H1 (cell line): ENCODE results near the gene MTIF2.

Source experiments
- CREB1 ChIP-seq: IDR thresholded peaks from 2 replicates; pipeline ENCODE4 v1.6.1; 2012; ENCODE audit warnings: inconsistent platforms
- EP300 ChIP-seq, 2 experiments: IDR thresholded peaks; 1 replicate in 1 of 2; 2 replicates in 1 of 2; pipeline ENCODE4 v1.6.1; 2011 to 2012; ENCODE audit warnings: low read depth in 2 of 2, low read length in 2 of 2, mild to moderate bottlenecking in 2 of 2, borderline replicate concordance in 1 of 2, inconsistent platforms in 1 of 2, moderate library complexity in 1 of 2
- EZH2 ChIP-seq: fragments of 200-600 bp; sonication (generic); IDR thresholded peaks from 2 replicates; pipeline ENCODE4 v1.7.1; 2012; ENCODE audit warnings: low read depth, mild to moderate bottlenecking, moderate library complexity, low read length, inconsistent platforms; ENCODE audit not compliant: severe bottlenecking
- JUN ChIP-seq: IDR thresholded peaks from 2 replicates; pipeline ENCODE4 v1.6.1; 2011; ENCODE audit warnings: low read depth, mild to moderate bottlenecking, improper control_type of control experiment, low read length
- MAFK ChIP-seq: IDR thresholded peaks from 2 replicates; pipeline ENCODE4 v1.6.1; 2012; ENCODE audit warnings: low read depth, mild to moderate bottlenecking, improper control_type of control experiment, low read length
- POLR2AphosphoS5 ChIP-seq: IDR thresholded peaks from 2 replicates; pipeline ENCODE4 v1.6.1; 2011; ENCODE audit warnings: low read depth, low read length
- RXRA ChIP-seq: IDR thresholded peaks from 2 replicates; pipeline ENCODE4 v1.6.1; 2011; ENCODE audit warnings: low read depth, mild to moderate bottlenecking, low read length, moderate library complexity; ENCODE audit not compliant: insufficient read depth
- TAF1 ChIP-seq: IDR thresholded peaks from 2 replicates; pipeline ENCODE4 v1.6.1; 2011; ENCODE audit warnings: mild to moderate bottlenecking, low read depth, low read length
- ZNF274 ChIP-seq: IDR thresholded peaks from 2 replicates; pipeline ENCODE4 v1.7.0; 2012; ENCODE audit warnings: low read length, borderline replicate concordance; ENCODE audit errors: extremely low read depth
- TF ChIP-seq, protein P1 (sequence below), 3 experiments: IDR thresholded peaks; 1 replicate in 2 of 3; 2 replicates in 1 of 3; pipeline versions ENCODE4 v1.5.1 to v1.6.1; 2011; ENCODE audit warnings: low read length in 3 of 3, mild to moderate bottlenecking in 3 of 3, inconsistent platforms in 2 of 3, low read depth in 1 of 3, moderate library complexity in 1 of 3; ENCODE audit not compliant: insufficient read depth in 1 of 3; ENCODE audit errors: control extremely low read depth in 1 of 3

DNA sequence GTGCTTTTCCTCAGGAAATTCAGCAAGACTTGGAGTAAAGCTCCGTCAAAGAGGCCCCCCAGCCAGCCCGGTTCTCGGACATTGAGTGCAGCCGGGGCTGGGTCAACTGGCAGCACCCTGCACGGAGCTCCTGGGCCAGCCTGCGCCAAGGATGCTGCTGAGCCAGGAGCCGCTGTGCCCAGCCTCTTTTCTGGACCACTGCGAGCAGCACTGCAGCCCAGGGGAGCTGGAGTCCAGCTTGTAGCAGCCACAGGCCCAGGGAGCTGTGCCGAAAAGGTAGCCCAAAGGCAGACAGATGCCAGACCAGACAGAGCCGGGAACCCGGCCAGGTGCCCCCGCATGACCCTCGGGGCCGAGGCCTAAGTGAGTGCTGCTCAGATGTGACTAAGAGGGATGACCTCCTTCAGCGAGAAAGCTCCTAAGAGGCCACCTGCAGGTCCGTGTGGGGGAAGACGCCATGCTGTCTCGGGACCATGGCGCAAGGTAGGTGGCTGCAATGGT lies 44.2 kb downstream of the MTIF2 start:
- TF ChIP-seq, protein P1, sequence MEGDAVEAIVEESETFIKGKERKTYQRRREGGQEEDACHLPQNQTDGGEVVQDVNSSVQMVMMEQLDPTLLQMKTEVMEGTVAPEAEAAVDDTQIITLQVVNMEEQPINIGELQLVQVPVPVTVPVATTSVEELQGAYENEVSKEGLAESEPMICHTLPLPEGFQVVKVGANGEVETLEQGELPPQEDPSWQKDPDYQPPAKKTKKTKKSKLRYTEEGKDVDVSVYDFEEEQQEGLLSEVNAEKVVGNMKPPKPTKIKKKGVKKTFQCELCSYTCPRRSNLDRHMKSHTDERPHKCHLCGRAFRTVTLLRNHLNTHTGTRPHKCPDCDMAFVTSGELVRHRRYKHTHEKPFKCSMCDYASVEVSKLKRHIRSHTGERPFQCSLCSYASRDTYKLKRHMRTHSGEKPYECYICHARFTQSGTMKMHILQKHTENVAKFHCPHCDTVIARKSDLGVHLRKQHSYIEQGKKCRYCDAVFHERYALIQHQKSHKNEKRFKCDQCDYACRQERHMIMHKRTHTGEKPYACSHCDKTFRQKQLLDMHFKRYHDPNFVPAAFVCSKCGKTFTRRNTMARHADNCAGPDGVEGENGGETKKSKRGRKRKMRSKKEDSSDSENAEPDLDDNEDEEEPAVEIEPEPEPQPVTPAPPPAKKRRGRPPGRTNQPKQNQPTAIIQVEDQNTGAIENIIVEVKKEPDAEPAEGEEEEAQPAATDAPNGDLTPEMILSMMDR (IDR thresholded peaks at IDR 0.05; ENCODE audit: control extremely low read depth in 1 of 3, insufficient read depth in 1 of 3, low read depth in 1 of 3, low read length in 3 of 3): no peak
- TF ChIP-seq TAF1 (no peak), RXRA (no peak), ZNF274 (no peak), JUN (no peak), CREB1 (no peak), MAFK (no peak), EP300 (IDR thresholded peaks at IDR 0.05; ENCODE audit: borderline replicate concordance in 1 of 2, low read depth in 2 of 2, low read length in 2 of 2) (no peak), POLR2AphosphoS5 (no peak), EZH2 (no peak)
